H1 (cell line): Measurements from ENCODE around the gene CFAP53. TPM values are rescaled to one million over a fixed set of nuclear protein-coding genes. Genes with fewer than 3 reads are reported as not detected.

Experiments
- BACH1 ChIP-seq: IDR thresholded peaks from 2 replicates; pipeline ENCODE4 v1.6.1; 2012; ENCODE audit warnings: low read length, improper control_type of control experiment
- CBX8 ChIP-seq: fragments of 300-800, 300-1000 bp; sonication (generic); IDR thresholded peaks from 2 replicates; pipeline ENCODE4 v1.7.1; 2016; ENCODE audit warnings: low read depth, low read length, borderline replicate concordance
- CHD1 ChIP-seq: IDR thresholded peaks from 2 replicates; pipeline ENCODE4 v1.6.1; 2012; ENCODE audit warnings: low read depth, low read length, improper control_type of control experiment
- EGR1 ChIP-seq: IDR thresholded peaks from 2 replicates; pipeline ENCODE4 v1.6.1; 2011; ENCODE audit warnings: low read depth, low read length, borderline replicate concordance
- SIRT6 ChIP-seq: IDR thresholded peaks from one replicate; pipeline ENCODE4 v1.7.1; 2012; ENCODE audit warnings: low read length, inconsistent platforms
- SP4 ChIP-seq: IDR thresholded peaks from 2 replicates; pipeline ENCODE4 v1.6.1; 2012; ENCODE audit warnings: low read length, inconsistent platforms
- polyA plus RNA-seq, 7 experiments: library from polyadenylated mRNA; depleted of rRNA in 3 of 7; stranded (reverse) in 5 of 7; unstranded in 2 of 7; fragments of >200 nt in 5 of 7; fragments of 200-250 nt in 2 of 7; gene quantifications; 1 replicate in 5 of 7; 2 replicates in 1 of 7; 4 replicates in 1 of 7; pipeline versions ENCODE4 v1.2.1 to v1.2.3, GENCODE V29; 2011 to 2013; ENCODE audit warnings: missing spikeins in 2 of 7, mixed read lengths in 2 of 7
- total RNA-seq: library from RNA; stranded (reverse); fragmentation: NEBNext Ultra II Directional; extraction: Animal tissue kit (Norgen Biotek cat#: 25700); gene quantifications from 2 replicates; pipeline ENCODE4 v1.2.1, GENCODE V29; 2021
- TF ChIP-seq, protein P1 (sequence below): fragments of 300-600 bp; sonication (generic); IDR thresholded peaks from 2 replicates; pipeline ENCODE4 v1.7.1; 2012; ENCODE audit warnings: low read length, moderate library complexity, mild to moderate bottlenecking, inconsistent platforms; ENCODE audit not compliant: insufficient replicate concordance
- TF ChIP-seq, protein P2 (sequence below): IDR thresholded peaks from 2 replicates; pipeline ENCODE4 v1.6.1; 2012; ENCODE audit warnings: inconsistent platforms

The CFAP53 gene
- total and polyA plus RNA-seq, 2 of the 8 experiments (the other 6 are each of a cell fraction or from before 2014, with no cell fraction given) = 0.08 to 0.30 TPM

DNA sequence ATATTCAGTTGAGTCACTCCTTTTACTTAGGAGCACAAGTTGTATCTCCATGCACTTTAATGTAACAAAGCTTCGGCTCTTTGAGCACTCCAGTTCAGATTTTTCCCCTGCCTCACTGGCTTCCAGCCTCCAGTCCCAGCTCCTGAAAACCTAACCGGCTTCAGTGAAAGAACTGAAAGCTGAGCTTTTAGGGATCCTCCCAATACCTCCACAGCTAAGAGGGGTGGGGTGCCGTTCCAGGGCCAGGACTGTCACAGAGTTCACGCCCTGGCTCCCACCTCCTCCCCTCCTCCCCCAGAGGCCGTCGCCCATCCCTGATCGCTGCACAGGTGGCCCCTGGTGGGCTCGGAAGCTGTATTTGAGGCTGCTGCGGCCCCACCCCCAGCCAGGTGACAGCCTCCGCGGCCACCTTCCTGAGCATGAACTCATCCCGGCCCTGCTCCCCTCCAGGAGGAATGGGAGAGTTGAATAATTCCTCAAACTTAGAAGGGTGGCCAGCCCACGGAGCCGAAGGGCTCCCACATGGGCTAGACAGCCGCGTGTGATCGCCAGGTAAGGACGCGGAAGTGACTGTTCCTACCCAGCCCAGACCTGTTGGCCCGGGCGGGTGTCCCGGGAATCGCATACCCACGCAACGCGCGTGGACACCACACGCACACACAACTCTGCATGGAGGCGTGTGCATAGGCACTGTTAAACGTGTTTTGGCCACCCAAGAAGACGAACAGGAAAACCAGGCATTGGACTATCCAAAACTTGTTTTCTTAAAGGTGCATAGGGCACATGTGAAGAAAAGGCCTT, 73.1 kb downstream of the CFAP53 start (continued):
- TF ChIP-seq, protein P1, sequence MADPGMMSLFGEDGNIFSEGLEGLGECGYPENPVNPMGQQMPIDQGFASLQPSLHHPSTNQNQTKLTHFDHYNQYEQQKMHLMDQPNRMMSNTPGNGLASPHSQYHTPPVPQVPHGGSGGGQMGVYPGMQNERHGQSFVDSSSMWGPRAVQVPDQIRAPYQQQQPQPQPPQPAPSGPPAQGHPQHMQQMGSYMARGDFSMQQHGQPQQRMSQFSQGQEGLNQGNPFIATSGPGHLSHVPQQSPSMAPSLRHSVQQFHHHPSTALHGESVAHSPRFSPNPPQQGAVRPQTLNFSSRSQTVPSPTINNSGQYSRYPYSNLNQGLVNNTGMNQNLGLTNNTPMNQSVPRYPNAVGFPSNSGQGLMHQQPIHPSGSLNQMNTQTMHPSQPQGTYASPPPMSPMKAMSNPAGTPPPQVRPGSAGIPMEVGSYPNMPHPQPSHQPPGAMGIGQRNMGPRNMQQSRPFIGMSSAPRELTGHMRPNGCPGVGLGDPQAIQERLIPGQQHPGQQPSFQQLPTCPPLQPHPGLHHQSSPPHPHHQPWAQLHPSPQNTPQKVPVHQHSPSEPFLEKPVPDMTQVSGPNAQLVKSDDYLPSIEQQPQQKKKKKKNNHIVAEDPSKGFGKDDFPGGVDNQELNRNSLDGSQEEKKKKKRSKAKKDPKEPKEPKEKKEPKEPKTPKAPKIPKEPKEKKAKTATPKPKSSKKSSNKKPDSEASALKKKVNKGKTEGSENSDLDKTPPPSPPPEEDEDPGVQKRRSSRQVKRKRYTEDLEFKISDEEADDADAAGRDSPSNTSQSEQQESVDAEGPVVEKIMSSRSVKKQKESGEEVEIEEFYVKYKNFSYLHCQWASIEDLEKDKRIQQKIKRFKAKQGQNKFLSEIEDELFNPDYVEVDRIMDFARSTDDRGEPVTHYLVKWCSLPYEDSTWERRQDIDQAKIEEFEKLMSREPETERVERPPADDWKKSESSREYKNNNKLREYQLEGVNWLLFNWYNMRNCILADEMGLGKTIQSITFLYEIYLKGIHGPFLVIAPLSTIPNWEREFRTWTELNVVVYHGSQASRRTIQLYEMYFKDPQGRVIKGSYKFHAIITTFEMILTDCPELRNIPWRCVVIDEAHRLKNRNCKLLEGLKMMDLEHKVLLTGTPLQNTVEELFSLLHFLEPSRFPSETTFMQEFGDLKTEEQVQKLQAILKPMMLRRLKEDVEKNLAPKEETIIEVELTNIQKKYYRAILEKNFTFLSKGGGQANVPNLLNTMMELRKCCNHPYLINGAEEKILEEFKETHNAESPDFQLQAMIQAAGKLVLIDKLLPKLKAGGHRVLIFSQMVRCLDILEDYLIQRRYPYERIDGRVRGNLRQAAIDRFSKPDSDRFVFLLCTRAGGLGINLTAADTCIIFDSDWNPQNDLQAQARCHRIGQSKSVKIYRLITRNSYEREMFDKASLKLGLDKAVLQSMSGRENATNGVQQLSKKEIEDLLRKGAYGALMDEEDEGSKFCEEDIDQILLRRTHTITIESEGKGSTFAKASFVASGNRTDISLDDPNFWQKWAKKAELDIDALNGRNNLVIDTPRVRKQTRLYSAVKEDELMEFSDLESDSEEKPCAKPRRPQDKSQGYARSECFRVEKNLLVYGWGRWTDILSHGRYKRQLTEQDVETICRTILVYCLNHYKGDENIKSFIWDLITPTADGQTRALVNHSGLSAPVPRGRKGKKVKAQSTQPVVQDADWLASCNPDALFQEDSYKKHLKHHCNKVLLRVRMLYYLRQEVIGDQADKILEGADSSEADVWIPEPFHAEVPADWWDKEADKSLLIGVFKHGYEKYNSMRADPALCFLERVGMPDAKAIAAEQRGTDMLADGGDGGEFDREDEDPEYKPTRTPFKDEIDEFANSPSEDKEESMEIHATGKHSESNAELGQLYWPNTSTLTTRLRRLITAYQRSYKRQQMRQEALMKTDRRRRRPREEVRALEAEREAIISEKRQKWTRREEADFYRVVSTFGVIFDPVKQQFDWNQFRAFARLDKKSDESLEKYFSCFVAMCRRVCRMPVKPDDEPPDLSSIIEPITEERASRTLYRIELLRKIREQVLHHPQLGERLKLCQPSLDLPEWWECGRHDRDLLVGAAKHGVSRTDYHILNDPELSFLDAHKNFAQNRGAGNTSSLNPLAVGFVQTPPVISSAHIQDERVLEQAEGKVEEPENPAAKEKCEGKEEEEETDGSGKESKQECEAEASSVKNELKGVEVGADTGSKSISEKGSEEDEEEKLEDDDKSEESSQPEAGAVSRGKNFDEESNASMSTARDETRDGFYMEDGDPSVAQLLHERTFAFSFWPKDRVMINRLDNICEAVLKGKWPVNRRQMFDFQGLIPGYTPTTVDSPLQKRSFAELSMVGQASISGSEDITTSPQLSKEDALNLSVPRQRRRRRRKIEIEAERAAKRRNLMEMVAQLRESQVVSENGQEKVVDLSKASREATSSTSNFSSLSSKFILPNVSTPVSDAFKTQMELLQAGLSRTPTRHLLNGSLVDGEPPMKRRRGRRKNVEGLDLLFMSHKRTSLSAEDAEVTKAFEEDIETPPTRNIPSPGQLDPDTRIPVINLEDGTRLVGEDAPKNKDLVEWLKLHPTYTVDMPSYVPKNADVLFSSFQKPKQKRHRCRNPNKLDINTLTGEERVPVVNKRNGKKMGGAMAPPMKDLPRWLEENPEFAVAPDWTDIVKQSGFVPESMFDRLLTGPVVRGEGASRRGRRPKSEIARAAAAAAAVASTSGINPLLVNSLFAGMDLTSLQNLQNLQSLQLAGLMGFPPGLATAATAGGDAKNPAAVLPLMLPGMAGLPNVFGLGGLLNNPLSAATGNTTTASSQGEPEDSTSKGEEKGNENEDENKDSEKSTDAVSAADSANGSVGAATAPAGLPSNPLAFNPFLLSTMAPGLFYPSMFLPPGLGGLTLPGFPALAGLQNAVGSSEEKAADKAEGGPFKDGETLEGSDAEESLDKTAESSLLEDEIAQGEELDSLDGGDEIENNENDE = no peak
- TF ChIP-seq SIRT6 (no peak), BACH1 (0 out of 2 replicates have a peak, but pooled peaks have one; percentile 32), CHD1 (no peak), CBX8 (no peak), SP4 (no peak), EGR1 (no peak)
- TF ChIP-seq, protein P2, sequence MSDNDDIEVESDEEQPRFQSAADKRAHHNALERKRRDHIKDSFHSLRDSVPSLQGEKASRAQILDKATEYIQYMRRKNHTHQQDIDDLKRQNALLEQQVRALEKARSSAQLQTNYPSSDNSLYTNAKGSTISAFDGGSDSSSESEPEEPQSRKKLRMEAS = 0 out of 2 replicates have a peak, but pooled peaks have one; percentile 26
